OCI-LY7 (cell line): ENCODE data around the gene NRCAM. TPM values are rescaled to one million over a fixed set of nuclear protein-coding genes. Genes with fewer than 3 reads are reported as not detected.

Experiments
- BruUV-seq: library from RNA; stranded (reverse); fragments of 400-500 nt; replicated peaks from 2 replicates; lab custom pipeline; 2021; lab: Mats Ljungman, UMichigan
- CTCF ChIA-PET: fragments of 300-600 bp; sonication (Branson Sonifier 250); formaldehyde crosslinking; loops from one replicate; lab custom pipeline; 2022; ENCODE audit warnings: antibody characterized with exemption; ENCODE audit not compliant: unreplicated experiment; lab: Charles Lee
- POLR2A ChIA-PET: fragments of 300-600 bp; sonication (Branson Sonifier 250); formaldehyde crosslinking; loops from one replicate; lab custom pipeline; 2022; ENCODE audit warnings: antibody characterized with exemption; lab: Charles Lee
- DNase-seq: peaks from one replicate; pipeline ENCODE4 v3.0.0-alpha.2; 2015; ENCODE audit warnings: low spot score
- H2AFZ ChIP-seq: fragments of 200-600 bp; sonication (generic), shearing (Covaris generic); 2 replicates; pipeline ENCODE4 v1.6.1; 2014; ENCODE audit warnings: mild to moderate bottlenecking, antibody characterized with exemption, low read length, moderate library complexity
- H3K27ac ChIP-seq: fragments of 200-600 bp; sonication (generic); 2 replicates; pipeline ENCODE4 v1.5.1; 2014; ENCODE audit warnings: mixed run types, low read depth, mild to moderate bottlenecking, moderate library complexity, low read length, inconsistent platforms; ENCODE audit not compliant: poor library complexity, severe bottlenecking
- H3K36me3 ChIP-seq: fragments of 200-600 bp; sonication (generic); 2 replicates; pipeline ENCODE4 v1.6.1; 2014; ENCODE audit warnings: mild to moderate bottlenecking, antibody characterized with exemption, low read length, moderate library complexity, mixed read lengths; ENCODE audit not compliant: insufficient read depth
- H3K4me1 ChIP-seq: fragments of 200-600 bp; sonication (generic); 2 replicates; pipeline ENCODE4 v1.5.1; 2014; ENCODE audit warnings: mild to moderate bottlenecking, low read length; ENCODE audit not compliant: insufficient read depth, poor library complexity, severe bottlenecking
- H3K4me2 ChIP-seq: fragments of 200-600 bp; sonication (generic); 2 replicates; pipeline ENCODE4 v1.6.1; 2014; ENCODE audit warnings: mild to moderate bottlenecking, low read length
- H3K4me3 ChIP-seq: fragments of 200-600 bp; sonication (generic); 2 replicates; pipeline ENCODE4 v1.5.1; 2014; ENCODE audit warnings: mild to moderate bottlenecking, low read depth, low read length; ENCODE audit not compliant: poor library complexity, severe bottlenecking
- H3K79me2 ChIP-seq: fragments of 200-600 bp; sonication (generic); 2 replicates; pipeline ENCODE4 v1.6.1; 2016; ENCODE audit warnings: low read depth, mild to moderate bottlenecking, low read length, moderate library complexity, mixed read lengths; ENCODE audit not compliant: insufficient read depth
- H3K9me2 ChIP-seq: fragments of 200-600 bp; sonication (generic); 2 replicates; pipeline ENCODE4 v1.6.1; 2016; ENCODE audit warnings: mild to moderate bottlenecking, low read length, mixed read lengths; ENCODE audit not compliant: insufficient read depth
- H3K9me3 ChIP-seq: fragments of 200-600 bp; sonication (generic); 2 replicates; pipeline ENCODE4 v1.6.1; 2014; ENCODE audit warnings: mild to moderate bottlenecking, mixed run types, low read length, mixed read lengths
- H4K20me1 ChIP-seq: fragments of 200-600 bp; sonication (generic); 2 replicates; pipeline ENCODE4 v1.6.1; 2014; ENCODE audit warnings: mild to moderate bottlenecking, antibody characterized with exemption, low read length, moderate library complexity, mixed read lengths; ENCODE audit not compliant: insufficient read depth
- CTCF ChIP-seq: fragments of 200-600 bp; sonication (generic); conservative IDR thresholded peaks from 2 replicates; pipeline ENCODE4 v1.5.1; 2014; ENCODE audit warnings: mild to moderate bottlenecking, antibody characterized with exemption, low read length, moderate library complexity, mixed read lengths
- EZH2phosphoT487 ChIP-seq: fragments of 200-600 bp; sonication (generic); IDR thresholded peaks from 2 replicates; pipeline ENCODE4 v1.6.1; 2018; ENCODE audit warnings: low read depth, borderline replicate concordance, mild to moderate bottlenecking, mixed run types, antibody characterized with exemption, low read length, moderate library complexity, mixed read lengths
- intact Hi-C: fragments of 100-400 bp; cut with micrococcal nuclease; formaldehyde crosslinking; loops from one replicate; pipeline ENCODE4 v1.10.0; 2022; ENCODE audit not compliant: unreplicated experiment
- total RNA-seq, 2 experiments: library from RNA; depleted of rRNA in 1 of 2; stranded (reverse); fragments of >200 nt in 1 of 2; shearing (Covaris generic) in 1 of 2; gene quantifications; 2 replicates each; pipeline ENCODE4 v1.2.3, GENCODE V29; 2014 to 2022

The NRCAM gene
- total RNA-seq, 2 experiments from 2014 or later: not detected

DNA sequence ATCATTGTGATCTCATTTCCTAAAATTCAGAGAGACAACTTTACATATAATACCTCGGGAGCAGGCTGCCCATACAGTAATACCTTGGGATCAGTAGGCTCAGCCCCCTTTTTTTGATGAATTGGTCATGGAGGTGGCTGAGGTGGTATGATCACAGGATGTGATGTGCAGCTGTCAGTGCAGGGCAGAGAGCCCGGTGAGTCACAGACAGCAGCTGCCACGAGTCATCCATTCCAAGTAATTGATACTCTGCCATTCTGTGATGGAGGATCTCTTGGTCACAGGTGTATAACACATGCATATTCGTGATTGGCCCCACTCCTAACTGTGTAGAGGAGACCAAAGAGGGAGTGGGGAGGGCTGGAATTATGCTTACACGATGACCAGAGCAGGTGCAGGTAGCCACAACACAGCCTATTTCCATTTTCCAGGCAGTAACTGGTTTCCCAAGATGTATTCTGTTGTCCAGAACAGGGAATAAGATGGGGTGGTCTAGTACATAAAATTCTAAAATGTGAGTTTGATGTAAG lies 14.1 kb downstream of the NRCAM start:
- Histone ChIP-seq H4K20me1 (no peaks in the 10 kb centered on the region), H3K9me3 (no peaks in the 10 kb centered on the region), H3K9me2 (no peaks in the 10 kb centered on the region), H2AFZ (no peak overlapping the region), H3K4me1 (no peaks in the 10 kb centered on the region), H3K4me3 (no peak overlapping the region), H3K4me2 (no peak overlapping the region), H3K27ac (no peak overlapping the region), H3K79me2 (no peaks in the 10 kb centered on the region), H3K36me3 (no peaks in the 10 kb centered on the region)
- intact Hi-C loops: no loop called here
- ChIA-PET CTCF (no interaction called here), POLR2A (interaction anchor here (0.6 to 1.3 kb wide), 4 partner anchors 30 to 172 kb away, joined by 3 read pairs; no protein-coding TSS in a partner anchor)
- no peak for DNase-seq
- no TSS peak for BruUV-seq
- TF ChIP-seq CTCF (no peak), EZH2phosphoT487 (no peak)

DNA sequence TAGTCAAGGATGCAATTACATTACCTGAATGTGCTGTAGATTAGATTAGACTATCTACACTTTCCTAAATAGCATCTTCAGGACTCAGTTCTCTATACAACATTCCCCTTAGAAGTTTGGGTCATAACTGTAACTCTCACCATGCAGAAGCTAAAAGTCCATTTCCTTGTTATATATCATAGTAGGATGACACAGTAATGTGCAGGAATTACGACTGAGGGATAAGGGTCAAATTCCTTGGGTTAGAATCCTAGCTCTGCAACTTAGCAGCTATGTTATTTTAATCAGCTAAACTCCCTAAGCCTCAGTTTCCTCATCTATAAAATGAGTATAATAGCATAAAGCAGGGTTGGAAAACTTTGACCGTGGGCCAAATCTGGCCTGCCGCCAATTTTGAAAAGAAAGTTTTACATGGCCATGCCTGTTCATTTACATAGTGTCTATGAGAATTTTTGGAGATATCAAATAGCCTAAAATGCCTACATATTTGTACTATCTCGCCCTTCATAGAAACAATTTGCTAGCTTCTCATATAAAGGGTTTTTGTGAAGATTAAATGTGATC lies 14.8 kb downstream of the NRCAM start:
- ChIA-PET CTCF (no interaction called here), POLR2A (interaction anchor here (0.6 to 1.3 kb wide), 2 partner anchors 58 to 66 kb away, joined by 3 read pairs; no protein-coding TSS in a partner anchor)
- DNase-seq: no peak
- Histone ChIP-seq H2AFZ (no peak overlapping the region), H3K4me1 (no peaks in the 10 kb centered on the region), H3K4me3 (no peak overlapping the region), H3K9me2 (no peaks in the 10 kb centered on the region), H3K4me2 (no peak overlapping the region), H4K20me1 (no peaks in the 10 kb centered on the region), H3K36me3 (no peaks in the 10 kb centered on the region), H3K79me2 (no peaks in the 10 kb centered on the region), H3K27ac (no peak overlapping the region), H3K9me3 (no peaks in the 10 kb centered on the region)
- TF ChIP-seq EZH2phosphoT487 (no peak), CTCF (no peak)
- intact Hi-C loops: no loop called here
- no TSS peak for BruUV-seq

GRCh38 chr7:108440613-108441012 lies 15.6 kb downstream of the NRCAM start:
- ChIA-PET POLR2A (no interaction called here), CTCF (no interaction called here)
- H3K9me3 ChIP-seq: no peaks in the 10 kb centered on the region
- H3K4me3 ChIP-seq: no peak overlapping the region
- BruUV-seq: no TSS peak
- H3K36me3 ChIP-seq: no peaks in the 10 kb centered on the region
- H3K79me2 ChIP-seq: no peaks in the 10 kb centered on the region
- no peak overlapping the region for H2AFZ ChIP-seq
- H3K9me2 ChIP-seq: no peaks in the 10 kb centered on the region
- intact Hi-C loops: no loop called here
- H3K4me1 ChIP-seq: no peaks in the 10 kb centered on the region
- H3K4me2 ChIP-seq: no peak overlapping the region
- TF ChIP-seq EZH2phosphoT487 (no peak), CTCF (no peak)
- H3K27ac ChIP-seq: no peak overlapping the region
- DNase-seq: no peak
- H4K20me1 ChIP-seq: no peaks in the 10 kb centered on the region
